ENCODE data around the gene MARCOL.

The MARCOL gene, protein sequence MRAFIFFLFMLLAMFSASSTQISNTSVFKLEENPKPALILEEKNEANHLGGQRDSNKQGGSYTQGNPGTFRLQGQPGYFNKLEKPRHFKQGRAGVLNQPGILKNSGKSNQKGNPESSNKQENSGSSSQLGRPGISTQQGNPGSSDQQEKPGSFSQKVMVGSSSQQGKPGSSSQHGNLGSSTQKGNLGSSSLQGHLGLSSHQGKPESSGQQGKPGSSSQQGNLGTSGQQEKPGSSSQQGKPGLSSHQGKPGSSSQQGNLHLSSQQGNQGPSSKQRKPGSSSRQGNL

DNA sequence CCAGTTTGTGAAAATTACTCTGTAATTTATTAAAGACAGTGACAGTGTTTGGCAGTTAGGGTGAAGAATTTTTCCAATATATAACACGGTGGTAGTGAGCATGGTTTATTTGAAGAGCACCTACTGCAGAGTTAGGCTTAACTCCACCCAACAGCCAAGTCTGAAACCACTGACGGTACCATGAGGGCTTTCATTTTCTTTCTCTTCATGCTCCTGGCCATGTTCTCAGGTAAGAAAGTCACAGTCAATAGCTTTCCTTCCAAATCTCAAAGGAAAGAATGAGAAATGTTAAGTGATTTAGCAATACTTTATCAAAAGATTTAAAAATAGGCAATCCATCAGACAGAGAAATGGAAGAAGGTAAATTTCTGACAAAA is at the start of gene MARCOL:
Gene MARCOL, plus strand, starts transcription at position 108 of the 377 bp plus-strand sequence. Its CDS starts 73 bp downstream, at position 181.
- no peak for DNase-seq

- no peak for DNase-seq
Observed at GRCh38 chr5:148191010-148191409, 47.3 kb upstream of the MARCOL start.

GRCh38 chr5:148193202-148193601 is 45.1 kb upstream of the MARCOL start:
- DNase-seq: no peak

GRCh38 chr5:148201151-148201550 is 37.2 kb upstream of the MARCOL start:
- no peak for DNase-seq

DNA sequence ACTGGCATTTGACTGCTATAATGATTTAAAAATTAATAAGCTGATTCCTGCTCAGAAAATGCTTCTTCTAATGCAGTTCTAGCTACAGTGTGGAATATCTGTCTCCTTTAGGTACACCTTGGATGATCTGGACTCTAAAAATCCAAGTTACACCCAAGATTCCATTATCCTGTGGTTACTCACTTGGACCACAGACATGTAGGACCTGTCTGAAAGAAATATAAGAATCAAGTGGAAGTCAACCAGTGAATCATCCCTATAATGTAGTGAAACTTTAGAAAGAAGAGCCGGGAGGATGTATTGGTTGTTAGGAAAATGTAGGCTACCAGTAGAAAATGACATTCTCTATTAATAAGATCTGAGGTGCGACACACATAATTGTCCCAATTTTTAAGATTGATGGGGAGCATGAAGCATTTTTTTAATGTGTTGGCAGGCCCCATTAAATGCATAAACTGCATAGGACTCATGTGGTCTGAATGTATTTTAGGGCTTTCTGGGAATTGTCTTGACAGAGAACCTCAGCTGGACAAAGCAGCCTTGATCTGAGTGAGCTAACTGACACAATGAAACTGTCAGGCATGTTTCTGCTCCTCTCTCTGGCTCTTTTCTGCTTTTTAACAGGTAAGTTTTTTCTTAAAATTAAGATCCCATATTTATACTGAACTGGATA is 35.7 kb upstream of the MARCOL start, which contains the start of gene SPINK6:
Gene SPINK6, plus strand, starts transcription at position 512 of the 673 bp plus-strand sequence. Its CDS starts 55 bp downstream, at position 567.
- no peak for DNase-seq

DNA sequence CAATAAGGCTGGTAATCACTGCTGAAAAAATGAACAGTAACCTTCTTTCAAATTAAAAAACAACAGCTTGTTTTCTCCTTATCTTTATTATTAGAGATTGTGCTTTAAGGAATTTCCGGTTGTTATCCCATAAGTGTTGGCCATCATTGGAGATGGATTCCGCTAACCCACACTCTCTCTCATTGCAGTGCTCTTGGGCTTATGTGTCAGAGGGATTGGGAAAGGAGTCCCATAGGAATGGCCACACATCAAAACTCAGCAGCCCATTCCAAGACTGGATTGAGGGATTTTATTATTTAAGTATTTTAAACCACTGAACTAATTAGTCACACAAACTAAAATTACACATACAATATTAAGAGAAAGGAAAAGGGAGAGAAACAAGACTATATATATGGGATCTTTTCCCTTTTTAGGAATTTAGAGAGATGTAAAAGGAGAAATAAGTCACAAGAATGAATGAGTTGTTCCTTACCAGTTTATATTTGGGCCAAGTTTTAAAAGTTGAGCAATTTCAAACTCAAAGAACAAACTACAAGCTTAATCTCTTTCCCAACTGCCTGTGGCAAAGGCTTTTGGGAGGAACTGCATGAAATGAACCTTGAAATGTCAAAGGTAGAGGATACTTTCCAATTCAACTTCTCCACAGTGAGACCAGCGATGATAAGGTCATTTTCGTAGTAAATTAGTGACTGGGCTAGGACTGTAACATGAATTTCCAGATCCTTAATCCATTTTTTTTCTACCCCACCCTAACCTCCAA is 33.1 kb upstream of the MARCOL start:
- DNase-seq: no peak

DNA sequence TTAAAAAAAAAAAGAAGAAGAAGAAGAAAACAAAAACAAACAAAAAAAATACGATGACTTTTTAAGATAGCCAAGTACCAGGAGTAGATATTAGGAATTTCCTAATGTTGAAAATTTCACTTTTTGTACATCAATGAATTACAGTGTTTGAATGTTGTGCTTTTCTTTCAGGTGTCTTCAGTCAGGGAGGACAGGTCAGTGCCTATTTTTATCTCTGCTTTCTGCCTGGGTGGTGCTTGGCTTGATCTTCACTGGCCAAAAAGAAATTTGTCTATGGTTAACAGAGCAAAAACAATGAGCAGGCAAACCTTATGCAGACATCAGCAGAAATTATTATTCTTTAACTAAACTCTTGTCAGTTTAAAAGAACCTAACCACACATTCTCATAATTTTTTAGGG is 32.5 kb upstream of the MARCOL start:
- no peak for DNase-seq

DNA sequence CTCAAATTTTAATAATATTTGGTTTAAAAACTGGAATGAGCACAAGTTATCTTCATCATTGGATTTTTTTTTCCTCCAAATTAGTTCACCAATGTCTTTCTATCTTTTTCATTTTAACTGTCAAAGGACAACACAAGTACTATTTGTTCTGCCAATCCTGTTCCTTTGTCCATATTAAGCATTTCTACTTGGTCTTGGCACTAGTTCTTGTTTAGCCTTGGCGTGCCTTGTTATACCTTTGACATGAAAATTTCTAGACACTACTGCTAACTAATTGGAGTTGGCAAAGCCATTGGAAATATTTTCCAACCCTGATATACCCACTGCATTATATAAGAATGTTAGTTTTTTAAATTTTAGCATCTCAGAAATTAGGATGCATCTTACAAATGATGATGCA is 31.7 kb upstream of the MARCOL start:
- no peak for DNase-seq

- DNase-seq: no peak
Observed at GRCh38 chr5:148208226-148208625, 30.1 kb upstream of the MARCOL start.

DNA sequence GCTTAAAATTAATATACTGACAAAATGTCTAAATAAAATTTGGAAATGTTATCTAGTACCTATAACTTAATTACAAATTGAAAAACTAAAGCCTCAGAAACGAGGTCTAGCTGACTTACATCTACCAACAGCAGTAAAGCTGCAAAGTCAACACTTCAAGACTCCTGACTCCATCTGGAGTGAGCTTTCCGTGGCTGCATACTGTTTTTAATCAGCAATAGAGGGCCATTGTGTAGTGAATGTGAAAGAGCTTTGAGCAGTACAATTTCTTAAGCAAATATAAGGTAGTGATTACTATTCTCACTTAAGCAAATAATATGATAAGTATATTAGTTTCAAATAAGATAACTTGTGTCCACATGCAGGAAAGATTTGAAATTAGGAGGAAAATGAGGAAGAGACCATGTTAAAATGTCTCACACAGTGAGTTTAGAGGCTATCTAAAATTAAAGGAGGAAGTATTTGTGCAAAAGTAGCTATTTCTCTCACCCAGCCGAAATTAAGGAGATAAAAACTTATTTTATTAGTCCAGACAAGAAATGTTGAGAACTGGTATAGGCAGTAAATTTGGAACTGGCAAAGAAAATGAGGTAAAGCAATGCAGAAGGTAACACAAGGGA is 29.1 kb upstream of the MARCOL start:
- DNase-seq: no peak

DNA sequence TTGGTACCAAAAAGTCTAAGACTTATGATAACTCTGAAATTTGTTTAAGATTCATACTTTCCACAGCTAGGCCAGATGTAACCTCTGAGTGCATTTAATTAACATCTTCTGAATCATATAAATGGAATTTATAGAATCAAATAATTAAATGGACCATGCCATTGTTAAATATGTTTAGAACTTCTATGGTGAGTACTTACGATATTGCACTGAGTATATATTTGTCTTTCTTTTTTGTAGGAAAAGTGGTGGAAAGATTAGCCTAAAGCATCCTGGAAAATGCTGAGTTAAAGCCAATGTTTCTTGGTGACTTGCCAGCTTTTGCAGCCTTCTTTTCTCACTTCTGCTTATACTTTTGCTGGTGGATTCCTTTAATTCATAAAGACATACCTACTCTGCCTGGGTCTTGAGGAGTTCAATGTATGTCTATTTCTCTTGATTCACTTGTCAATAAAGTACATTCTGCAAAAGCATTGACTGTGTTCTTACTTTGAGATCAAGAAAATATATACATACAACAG is 23.6 kb upstream of the MARCOL start:
- no peak for DNase-seq

DNA sequence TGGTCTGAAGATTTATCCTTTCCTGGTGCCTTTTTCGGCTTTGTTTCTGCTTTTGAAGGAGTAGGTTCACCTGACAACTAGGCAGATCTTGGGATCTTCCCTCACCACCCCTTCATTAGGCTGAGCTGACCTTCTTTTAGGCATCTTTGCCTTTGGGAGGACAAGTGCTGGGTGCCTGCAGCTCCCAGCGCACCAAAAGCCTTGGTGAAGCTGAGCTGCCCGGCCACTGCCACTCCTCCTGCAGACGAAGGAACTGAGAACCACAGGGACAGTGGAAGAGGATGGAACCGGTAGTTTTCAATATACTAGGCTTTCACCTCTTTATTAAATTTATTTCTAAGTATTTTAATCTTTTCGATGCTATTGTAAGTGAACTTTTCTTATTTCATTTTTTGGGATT is 16.8 kb upstream of the MARCOL start:
- DNase-seq: no peak

DNA sequence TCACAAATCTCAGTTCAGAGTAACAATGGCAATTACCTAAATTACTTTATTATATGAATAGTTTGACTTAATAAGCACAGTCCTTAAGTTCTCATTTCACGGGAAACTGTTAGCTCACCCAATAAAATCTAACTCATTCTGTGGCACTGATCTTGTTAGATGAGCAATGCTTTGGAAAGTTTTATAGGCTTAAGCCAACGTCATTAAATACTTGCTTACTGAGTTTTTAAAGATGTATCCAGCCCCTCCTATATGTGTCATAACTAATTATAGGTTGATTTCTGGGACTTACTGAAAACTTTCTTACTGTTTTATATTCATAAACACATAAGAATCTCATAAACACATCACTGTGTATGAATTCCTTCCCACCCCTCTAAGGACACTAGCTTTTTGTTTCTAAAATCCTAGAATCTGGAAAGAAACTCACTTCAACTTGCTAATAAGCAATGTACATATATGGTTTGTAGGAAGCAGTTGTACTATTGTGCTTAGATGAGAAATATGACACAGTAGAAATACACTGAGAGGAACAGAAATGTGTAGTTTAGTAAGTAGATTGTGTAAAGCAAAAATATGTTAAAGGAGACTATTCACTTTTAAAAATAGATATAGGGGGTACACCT is 14.1 kb upstream of the MARCOL start:
- DNase-seq: no peak

GRCh38 chr5:148228392-148228984 is 9.8 kb upstream of the MARCOL start:
- no peak for DNase-seq

DNA sequence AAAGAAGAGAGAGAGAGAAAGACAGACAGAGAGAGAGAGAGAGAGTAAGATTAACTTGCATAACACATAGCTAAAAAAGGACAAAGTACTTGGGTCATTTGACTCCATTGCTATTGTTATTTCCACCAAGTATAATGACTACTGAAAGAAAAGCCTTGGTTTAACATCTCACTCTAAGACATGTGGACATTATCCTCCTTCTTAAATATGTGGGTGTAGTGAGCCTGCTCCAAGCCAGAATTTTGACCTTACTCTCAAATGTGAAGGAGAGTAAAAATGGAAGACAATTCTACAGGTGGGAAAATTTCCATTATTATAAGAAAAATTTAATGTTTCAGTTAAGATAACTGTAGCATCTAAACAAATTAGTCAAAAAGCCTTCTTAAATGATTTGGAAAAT is 8.5 kb upstream of the MARCOL start:
- DNase-seq: no peak

DNA sequence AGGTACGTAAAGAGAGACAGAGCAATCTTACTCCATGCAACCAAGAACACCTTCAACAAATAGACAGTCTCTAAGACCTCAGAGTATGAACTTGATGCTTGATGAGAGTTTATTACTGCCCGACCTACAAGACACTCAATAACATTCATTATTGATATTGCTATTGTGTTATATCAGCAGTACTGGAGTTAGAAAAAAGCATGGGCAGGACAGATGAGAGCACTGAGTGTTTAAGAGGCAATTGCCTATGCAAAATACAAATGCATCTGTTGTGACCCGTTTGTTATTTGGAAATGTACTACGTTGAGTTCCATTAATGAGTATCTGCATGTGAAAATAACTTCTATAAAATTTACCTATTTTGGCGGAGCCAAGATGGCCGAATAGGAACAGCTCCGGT is 8.1 kb upstream of the MARCOL start:
- DNase-seq: no peak

DNA sequence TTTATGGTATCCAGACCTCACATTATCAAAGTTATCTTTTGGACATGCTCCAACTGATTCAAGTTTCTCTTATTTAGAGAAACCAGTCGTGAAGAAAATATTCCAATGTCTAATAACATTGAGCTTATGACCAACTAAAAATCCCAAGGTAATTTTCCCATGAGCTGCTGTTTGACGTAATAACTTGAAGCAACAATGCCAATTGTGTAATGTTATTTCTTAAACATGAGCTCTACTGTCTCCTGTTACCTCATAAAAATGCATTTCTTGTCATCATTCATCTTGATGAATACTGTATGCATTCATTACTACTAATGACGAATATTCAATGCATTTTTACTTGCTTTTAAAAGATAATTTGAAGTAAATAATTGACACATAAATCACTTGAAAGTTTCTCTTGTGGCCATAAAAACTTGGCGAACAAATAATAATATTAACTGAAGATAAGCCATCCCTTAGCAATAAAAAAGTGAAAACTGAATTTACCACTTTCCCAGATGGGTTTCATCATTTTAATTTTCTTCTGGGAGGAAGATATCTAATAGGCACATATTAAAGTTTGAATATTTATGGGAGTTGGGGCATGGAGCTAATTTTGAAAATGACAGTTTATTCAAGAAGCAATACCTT is 424 bp upstream of the MARCOL start:
- no peak for DNase-seq

- no peak for DNase-seq
Observed at GRCh38 chr5:148248894-148249293, 10.6 kb downstream of the MARCOL start.

GRCh38 chr5:148255456-148255855 is 17.1 kb downstream of the MARCOL start:
- no peak for DNase-seq

DNA sequence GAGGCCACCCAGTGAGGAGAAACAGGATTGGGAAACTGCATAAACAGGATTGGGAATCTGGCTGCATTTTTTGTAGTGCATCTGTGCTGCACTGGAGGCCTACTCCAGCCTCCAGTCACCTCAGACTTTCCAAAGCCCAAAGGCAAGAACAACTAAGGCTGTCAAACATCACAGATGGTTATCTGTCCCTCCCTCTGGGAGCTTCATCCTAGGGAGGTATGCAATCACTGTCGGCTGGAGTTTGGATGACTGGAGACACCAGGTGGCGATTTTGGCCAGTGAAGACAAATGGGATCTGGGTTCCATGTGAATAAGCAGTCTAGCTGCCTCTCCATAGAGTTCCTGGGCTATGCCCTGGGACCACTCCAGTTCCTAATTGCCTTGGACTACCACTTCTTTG is 21.0 kb downstream of the MARCOL start:
- DNase-seq: no peak

DNA sequence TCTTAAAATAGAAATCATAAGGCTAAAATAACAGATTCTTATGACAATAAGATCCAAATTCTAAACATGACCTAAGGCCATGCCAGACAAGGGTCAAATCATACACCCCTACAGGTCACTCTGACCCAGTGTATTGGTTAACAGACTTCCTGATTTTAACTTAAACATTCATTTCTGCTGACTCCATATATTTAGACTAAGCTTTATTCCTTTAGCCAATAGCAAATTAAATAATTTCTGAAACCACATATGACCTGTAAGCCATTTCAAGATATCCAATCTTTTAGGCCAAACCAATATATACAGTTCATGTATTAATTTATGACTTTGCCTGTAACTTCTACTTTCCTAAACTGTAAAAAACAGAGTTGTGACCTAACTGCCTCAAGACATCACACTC is 22.9 kb downstream of the MARCOL start:
- DNase-seq: no peak

DNA sequence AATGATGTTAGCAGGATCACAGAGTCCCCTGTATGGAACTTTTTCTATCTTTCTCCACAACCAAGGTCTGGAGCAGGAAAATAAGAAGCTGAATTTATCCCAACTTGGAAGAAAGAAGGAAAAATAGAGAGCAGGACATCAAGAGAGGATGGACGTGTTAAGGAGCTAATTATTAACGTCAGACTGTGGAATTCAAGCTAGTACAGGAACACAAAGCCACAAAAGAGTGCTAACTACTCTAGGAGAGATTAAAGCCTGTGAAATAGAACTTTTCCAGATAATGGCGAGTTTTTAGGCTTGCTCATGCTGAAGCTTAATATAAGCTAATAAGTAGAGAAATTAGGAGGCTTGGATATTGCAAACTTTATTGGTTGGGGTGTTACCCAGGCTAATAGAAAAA is 29.6 kb downstream of the MARCOL start:
- no peak for DNase-seq
